LNCAP (cell line): ENCODE measurements around the gene STARD3NL.

Experiments used
- CTCF ChIP-seq: fragments of 450-650 bp; IDR thresholded peaks from 2 replicates; pipeline ENCODE4 v1.5.1; 2017; ENCODE audit warnings: mild to moderate bottlenecking

Gene STARD3NL

GRCh38 chr7:38229884-38230642 is 52.0 kb downstream of the STARD3NL start:
- no peak for TF ChIP-seq CTCF

GRCh38 chr7:38232502-38233366 is 54.7 kb downstream of the STARD3NL start:
- no peak for TF ChIP-seq CTCF

GRCh38 chr7:38235606-38236005 is 57.6 kb downstream of the STARD3NL start:
- no peak for TF ChIP-seq CTCF

- TF ChIP-seq CTCF, result no peak
These were observed 63.0 kb downstream of the STARD3NL start for GRCh38 chr7:38241071-38241470.

GRCh38 chr7:38242814-38243213 is 64.8 kb downstream of the STARD3NL start:
- no peak for TF ChIP-seq CTCF

GRCh38 chr7:38244516-38244915 is 66.5 kb downstream of the STARD3NL start:
- TF ChIP-seq CTCF, result no peak

GRCh38 chr7:38245409-38245977 is 67.4 kb downstream of the STARD3NL start:
- no peak for TF ChIP-seq CTCF
